ENCODE data around the gene SLC35G3.

GRCh38 chr17:35239823-35240222 is 45.6 kb upstream of the SLC35G3 start:
- TF ChIP-seq POLR2AphosphoS5 (IDR thresholded peaks at IDR 0.05; ENCODE audit: borderline replicate concordance, low read depth, low read length), result no peak
- no peak for TF ChIP-seq EZH2 (IDR thresholded peaks at IDR 0.05)
